Naive thymus-derived CD4-positive, alpha-beta T cell (primary cell): ENCODE measurements around the gene EGFL7. TPM values are rescaled to one million over a fixed set of nuclear protein-coding genes. Genes with fewer than 3 reads are reported as not detected.

Experiments
- ATAC-seq: fragments of 150-1000 bp; cut with Tn5 transposase; 2 replicates; pipeline ENCODE4 v1.10.0; 2021; ENCODE audit warnings: mild to moderate bottlenecking, moderate library complexity
- CTCF ChIA-PET: fragments of 350-600 bp; sonication (Branson Sonifier 250); formaldehyde crosslinking; loops from one replicate; lab custom pipeline; 2021; ENCODE audit warnings: antibody characterized with exemption; lab: Charles Lee
- POLR2A ChIA-PET: fragments of 350-600 bp; sonication (Branson Sonifier 250); formaldehyde crosslinking; loops from one replicate; lab custom pipeline; 2021; ENCODE audit warnings: antibody characterized with exemption, inconsistent platforms; lab: Charles Lee
- DNase-seq, 9 donors: peaks; one replicate each; pipeline versions ENCODE4 v3.0.0 to v3.0.0-alpha.2; 2020 to 2022; ENCODE audit warnings: mixed read lengths in 1 of 9
- H3K27ac ChIP-seq: one replicate; pipeline ENCODE4 v1.7.0; 2013; ENCODE audit warnings: mild to moderate bottlenecking, low read depth, low read length, moderate library complexity
- H3K27me3 ChIP-seq, 2 donors: one replicate each; pipeline ENCODE4 v1.7.0; 2013; ENCODE audit warnings: low read length in 2 of 2, mild to moderate bottlenecking in 2 of 2, moderate library complexity in 2 of 2; ENCODE audit not compliant: control insufficient read depth in 2 of 2, insufficient read depth in 2 of 2
- H3K36me3 ChIP-seq, 3 experiments: 1 replicate in 2 of 3; 2 replicates in 1 of 3; pipeline ENCODE4 v1.7.0; 2013; ENCODE audit warnings: low read length in 3 of 3, mild to moderate bottlenecking in 3 of 3, moderate library complexity in 1 of 3; ENCODE audit not compliant: insufficient read depth in 3 of 3, control insufficient read depth in 2 of 3
- H3K4me1 ChIP-seq, 2 donors: one replicate each; pipeline ENCODE4 v1.7.0; 2013; ENCODE audit warnings: low read length in 2 of 2, mild to moderate bottlenecking in 2 of 2, moderate library complexity in 1 of 2; ENCODE audit not compliant: control insufficient read depth in 2 of 2, insufficient read depth in 2 of 2
- H3K4me3 ChIP-seq: 2 replicates; pipeline ENCODE4 v1.7.0; 2013; ENCODE audit warnings: mild to moderate bottlenecking, low read length
- H3K9me3 ChIP-seq, 3 experiments: 1 replicate in 2 of 3; 2 replicates in 1 of 3; pipeline ENCODE4 v1.7.0; 2013; ENCODE audit warnings: low read length in 3 of 3; ENCODE audit not compliant: control insufficient read depth in 2 of 3
- H3K27ac Mint-ChIP-seq, 9 donors: one replicate each; pipeline ENCODE4 v1.8.0; 2020 to 2022; ENCODE audit warnings: mixed read lengths in 9 of 9, mild to moderate bottlenecking in 8 of 9, moderate library complexity in 5 of 9, inconsistent platforms in 2 of 9
- H3K27me3 Mint-ChIP-seq, 5 donors: one replicate each; pipeline ENCODE4 v1.8.0; 2021 to 2022; ENCODE audit warnings: mixed read lengths in 5 of 5, mild to moderate bottlenecking in 1 of 5
- H3K36me3 Mint-ChIP-seq, 5 donors: one replicate each; pipeline ENCODE4 v1.8.0; 2020 to 2022; ENCODE audit warnings: mixed read lengths in 5 of 5, mild to moderate bottlenecking in 3 of 5, inconsistent platforms in 1 of 5
- H3K4me1 Mint-ChIP-seq, 7 donors: one replicate each; pipeline ENCODE4 v1.8.0; 2020 to 2022; ENCODE audit warnings: mixed read lengths in 7 of 7, mild to moderate bottlenecking in 3 of 7, inconsistent platforms in 1 of 7
- H3K4me3 Mint-ChIP-seq, 10 donors: one replicate each; pipeline ENCODE4 v1.8.0; 2020 to 2022; ENCODE audit warnings: mild to moderate bottlenecking in 10 of 10, mixed read lengths in 10 of 10, moderate library complexity in 6 of 10, inconsistent platforms in 2 of 10
- H3K9me3 Mint-ChIP-seq, 11 donors: one replicate each; pipeline ENCODE4 v1.8.0; 2020 to 2022; ENCODE audit warnings: mixed read lengths in 11 of 11, mild to moderate bottlenecking in 4 of 11, inconsistent platforms in 1 of 11, moderate library complexity in 1 of 11
- intact Hi-C, 2 donors: fragments of 100-400 bp; cut with micrococcal nuclease; formaldehyde crosslinking; loops; one replicate each; pipeline ENCODE4 v1.15.1; 2023
- polyA plus RNA-seq, 2 donors: library from polyadenylated mRNA; unstranded; fragments of 300-500 nt; fragmentation: Illumina TruSeq; gene quantifications; one replicate each; pipeline ENCODE4 v1.2.3, GENCODE V29; 2021
- total RNA-seq, 6 experiments: library from RNA in 5 of 6; stranded (reverse) in 5 of 6; gene quantifications; 1 replicate in 5 of 6; 2 replicates in 1 of 6; pipeline ENCODE4 v1.2.3 and lab custom pipeline; 2021 to 2026

The EGFL7 gene
- total and polyA plus RNA-seq, 7 experiments from 2014 or later, result 0.56 to 2.3 (median 0.97) TPM; not detected in 4

GRCh38 chr9:136676297-136676794 is 13.6 kb downstream of the EGFL7 start:
- ChIA-PET CTCF (no interaction called here), POLR2A (no interaction called here)
- intact Hi-C loops, result no loop called here
- H3K27me3 Mint-ChIP-seq, result no peaks in the 10 kb centered on the region
- DNase-seq (no peak), ATAC-seq (no peak)
- H3K4me3 Mint-ChIP-seq, result no peak overlapping the region
- H3K4me1 Mint-ChIP-seq, result peaks cover 0 to 8% (median 0%) of the 10 kb centered on the region in 7 donors
- peaks cover 0 to 8% (median 0%) of the 10 kb centered on the region in 3 experiments for H3K36me3 ChIP-seq
- no peaks in the 10 kb centered on the region for H3K27me3 ChIP-seq
- no peak overlapping the region for H3K27ac Mint-ChIP-seq
- no peaks in the 10 kb centered on the region for H3K4me1 ChIP-seq
- no peaks in the 10 kb centered on the region for H3K9me3 ChIP-seq
- no peak overlapping the region for H3K27ac ChIP-seq
- no peaks in the 10 kb centered on the region for H3K9me3 Mint-ChIP-seq
- no peaks in the 10 kb centered on the region for H3K36me3 Mint-ChIP-seq
- no peak overlapping the region for H3K4me3 ChIP-seq

GRCh38 chr9:136676920-136677686 is 14.4 kb downstream of the EGFL7 start:
- no peak for DNase-seq
- POLR2A ChIA-PET, result no interaction called here
- no peak overlapping the region for H3K27ac ChIP-seq
- H3K27me3 ChIP-seq, result no peaks in the 10 kb centered on the region
- Mint-ChIP-seq H3K4me3 (no peak overlapping the region), H3K27me3 (no peaks in the 10 kb centered on the region), H3K9me3 (no peaks in the 10 kb centered on the region), H3K4me1 (peaks cover 0 to 8% (median 0%) of the 10 kb centered on the region in 7 donors), H3K27ac (no peak overlapping the region), H3K36me3 (no peaks in the 10 kb centered on the region)
- intact Hi-C loops, result no loop called here
- H3K4me3 ChIP-seq, result no peak overlapping the region
- no peaks in the 10 kb centered on the region for H3K4me1 ChIP-seq
- CTCF ChIA-PET, result interaction anchor here (0.6 kb wide), 1 partner anchor 458 kb away, joined by 4 read pairs; no protein-coding TSS in a partner anchor
- H3K9me3 ChIP-seq, result no peaks in the 10 kb centered on the region
- peaks cover 0 to 8% (median 0%) of the 10 kb centered on the region in 3 experiments for H3K36me3 ChIP-seq
- ATAC-seq, result no peak

GRCh38 chr9:136678034-136678433 is 15.3 kb downstream of the EGFL7 start:
- Mint-ChIP-seq H3K4me1 (peaks cover 0 to 8% (median 0%) of the 10 kb centered on the region in 7 donors), H3K27me3 (no peaks in the 10 kb centered on the region), H3K36me3 (no peaks in the 10 kb centered on the region), H3K27ac (no peak overlapping the region), H3K4me3 (no peak overlapping the region), H3K9me3 (no peaks in the 10 kb centered on the region)
- ChIA-PET POLR2A (no interaction called here), CTCF (no interaction called here)
- no peaks in the 10 kb centered on the region for H3K9me3 ChIP-seq
- no peak overlapping the region for H3K4me3 ChIP-seq
- H3K27ac ChIP-seq, result no peak overlapping the region
- H3K36me3 ChIP-seq, result peaks cover 0 to 8% (median 0%) of the 10 kb centered on the region in 3 experiments
- H3K27me3 ChIP-seq, result no peaks in the 10 kb centered on the region
- ATAC-seq (no peak), DNase-seq (no peak)
- intact Hi-C loops, result no loop called here
- no peaks in the 10 kb centered on the region for H3K4me1 ChIP-seq

GRCh38 chr9:136678624-136679023 is 15.9 kb downstream of the EGFL7 start:
- DNase-seq, result no peak
- no peaks in the 10 kb centered on the region for H3K27me3 ChIP-seq
- no peak overlapping the region for H3K27ac ChIP-seq
- ChIA-PET CTCF (no interaction called here), POLR2A (no interaction called here)
- no peak overlapping the region for H3K4me3 ChIP-seq
- Mint-ChIP-seq H3K27me3 (no peaks in the 10 kb centered on the region), H3K36me3 (no peaks in the 10 kb centered on the region), H3K9me3 (no peaks in the 10 kb centered on the region), H3K4me1 (peaks cover 0 to 8% (median 0%) of the 10 kb centered on the region in 7 donors), H3K4me3 (no peak overlapping the region), H3K27ac (no peak overlapping the region)
- H3K9me3 ChIP-seq, result no peaks in the 10 kb centered on the region
- H3K4me1 ChIP-seq, result no peaks in the 10 kb centered on the region
- intact Hi-C loops, result no loop called here
- H3K36me3 ChIP-seq, result peaks cover 0 to 8% (median 0%) of the 10 kb centered on the region in 3 experiments
- peak; percentile 71 for ATAC-seq

- CTCF ChIA-PET, result no interaction called here
- peaks cover 0 to 8% (median 0%) of the 10 kb centered on the region in 3 experiments for H3K36me3 ChIP-seq
- H3K36me3 Mint-ChIP-seq, result no peaks in the 10 kb centered on the region
- DNase-seq, result no peak
- no peak overlapping the region for H3K4me3 Mint-ChIP-seq
- no peaks in the 10 kb centered on the region for H3K27me3 ChIP-seq
- intact Hi-C loops, result no loop called here
- no peaks in the 10 kb centered on the region for H3K27me3 Mint-ChIP-seq
- H3K27ac ChIP-seq, result no peak overlapping the region
- no peaks in the 10 kb centered on the region for H3K4me1 ChIP-seq
- H3K9me3 Mint-ChIP-seq, result no peaks in the 10 kb centered on the region
- POLR2A ChIA-PET, result no interaction called here
- H3K27ac Mint-ChIP-seq, result peak overlapping the region in 1 of 9 donors; percentile 51
- H3K9me3 ChIP-seq, result no peaks in the 10 kb centered on the region
- peaks cover 0 to 8% (median 0%) of the 10 kb centered on the region in 7 donors for H3K4me1 Mint-ChIP-seq
- no peak overlapping the region for H3K4me3 ChIP-seq
- ATAC-seq, result peak; percentile 40
Measured at GRCh38 chr9:136679431-136679941, 16.8 kb downstream of the EGFL7 start.

- no peak overlapping the region for H3K27ac ChIP-seq
- H3K4me1 ChIP-seq, result peaks cover under 1 to 4% of the 10 kb centered on the region in 2 donors
- Mint-ChIP-seq H3K4me1 (peaks cover 0 to 11% (median 0%) of the 10 kb centered on the region in 7 donors), H3K9me3 (no peaks in the 10 kb centered on the region), H3K27ac (no peak overlapping the region), H3K4me3 (no peak overlapping the region), H3K27me3 (no peaks in the 10 kb centered on the region), H3K36me3 (no peaks in the 10 kb centered on the region)
- no peak for DNase-seq
- POLR2A ChIA-PET, result no interaction called here
- H3K4me3 ChIP-seq, result no peak overlapping the region
- CTCF ChIA-PET, result no interaction called here
- no peaks in the 10 kb centered on the region for H3K9me3 ChIP-seq
- H3K27me3 ChIP-seq, result no peaks in the 10 kb centered on the region
- intact Hi-C loops, result no loop called here
- peaks cover 0 to 6% (median 0%) of the 10 kb centered on the region in 3 experiments for H3K36me3 ChIP-seq
- ATAC-seq, result no peak
Measured at GRCh38 chr9:136681029-136681428, 18.3 kb downstream of the EGFL7 start.
